Ishikawa (cell line): ENCODE measurements around the gene KRT33A.

Experiments
- EP300 ChIP-seq: IDR thresholded peaks from 2 replicates; pipeline ENCODE4 v1.6.1; 2012; ENCODE audit warnings: borderline replicate concordance
- FOXM1 ChIP-seq: IDR thresholded peaks from 2 replicates; pipeline ENCODE4 v1.6.1; 2012; ENCODE audit warnings: low read depth, borderline replicate concordance
- RAD21 ChIP-seq: IDR thresholded peaks from 2 replicates; pipeline ENCODE4 v1.6.1; 2012; ENCODE audit warnings: low read depth
- TAF1 ChIP-seq: IDR thresholded peaks from 2 replicates; pipeline ENCODE4 v1.6.1; 2012; ENCODE audit warnings: low read depth, mild to moderate bottlenecking
- TEAD4 ChIP-seq: IDR thresholded peaks from 2 replicates; pipeline ENCODE4 v1.6.1; 2012
- ZBTB7A ChIP-seq: IDR thresholded peaks from 2 replicates; pipeline ENCODE4 v1.6.1; 2012; ENCODE audit warnings: low read depth
- TF ChIP-seq, protein P1 (sequence below): IDR thresholded peaks from 2 replicates; pipeline ENCODE4 v1.6.1; 2012

DNA sequence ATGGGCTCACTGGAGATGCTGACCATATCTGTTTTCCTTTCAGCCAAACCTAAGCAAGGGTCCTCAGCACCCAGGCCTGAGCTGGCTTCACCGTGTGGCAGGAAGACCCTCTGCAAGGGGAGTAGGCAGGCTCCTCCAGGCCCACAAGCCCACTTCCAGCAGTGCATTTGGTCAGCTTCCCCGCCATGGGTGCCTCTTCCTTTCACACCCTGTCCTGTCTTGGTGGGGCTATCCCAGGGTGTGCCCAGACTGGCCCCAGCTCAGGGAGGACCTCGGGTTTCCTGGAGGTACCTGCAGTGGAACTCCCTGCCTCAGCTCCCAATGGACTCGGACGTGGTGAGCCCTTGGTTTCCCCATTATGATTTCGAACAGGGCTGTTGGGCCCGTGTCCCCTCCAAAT is 22.4 kb downstream of the KRT33A start:
- no peak for TF ChIP-seq RAD21
- no peak for TF ChIP-seq TAF1
- TF ChIP-seq EP300, result no peak
- no peak for TF ChIP-seq TEAD4
- TF ChIP-seq, protein P1, sequence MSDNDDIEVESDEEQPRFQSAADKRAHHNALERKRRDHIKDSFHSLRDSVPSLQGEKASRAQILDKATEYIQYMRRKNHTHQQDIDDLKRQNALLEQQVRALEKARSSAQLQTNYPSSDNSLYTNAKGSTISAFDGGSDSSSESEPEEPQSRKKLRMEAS, result no peak
- TF ChIP-seq ZBTB7A, result no peak
- TF ChIP-seq FOXM1, result no peak
